K562 (cell line): ENCODE measurements around the gene ZC3H11A. TPM values are rescaled to one million over a fixed set of nuclear protein-coding genes. Genes with fewer than 3 reads are reported as not detected.

ENCODE experiments used
- ATAC-seq: fragments of 200-7000 bp; cut with Tn5 transposase; 3 replicates; pipeline ENCODE4 v1.9.1; 2020; ENCODE audit warnings: moderate library complexity
- BruUV-seq: library from RNA; stranded (reverse); fragments of 400-500 nt; replicated peaks from 2 replicates; lab custom pipeline; 2021; lab: Mats Ljungman, UMichigan
- CTCF ChIA-PET: fragments of 300-600 bp; formaldehyde crosslinking; extraction: SDS; loops from one replicate; lab custom pipeline; 2021; ENCODE audit warnings: low intra/inter-chr PET ratio; lab: Yijun Ruan, JAX
- POLR2A ChIA-PET: fragments of 300-600, 350-650 bp; sonication (Branson Sonifier 250); formaldehyde crosslinking; extraction: SDS; loops from one replicate; lab custom pipeline; 2021; ENCODE audit warnings: antibody characterized with exemption, inconsistent platforms; lab: Yijun Ruan, JAX
- DNase-seq, 4 experiments: peaks; one replicate each; pipeline versions ENCODE4 v3.0.0 to v3.0.0-alpha.2; 2011 to 2018; ENCODE audit warnings: low spot score in 3 of 4, mixed read lengths in 3 of 4; ENCODE audit errors: extremely low read depth in 1 of 4
- FAIRE-seq: peaks from 2 replicates; lab custom pipeline; 2011; peaks lifted over from hg19 to GRCh38; lab: Jason Lieb, UNC
- H2AFZ ChIP-seq: 2 replicates; pipeline ENCODE4 v1.6.0; 2011; ENCODE audit warnings: low read depth, low read length, control low read depth, inconsistent platforms
- H3K27ac ChIP-seq: fragments of 200-600 bp; 3 replicates; pipeline ENCODE4 v1.8.0; 2011; ENCODE audit warnings: low read depth, mild to moderate bottlenecking, control low read depth, inconsistent platforms, low read length, moderate library complexity, mixed read lengths; ENCODE audit errors: extremely low read depth
- H3K27me3 ChIP-seq, 2 experiments: fragments of 300-600 bp in 1 of 2; 2 replicates in 1 of 2; 3 replicates in 1 of 2; pipeline versions ENCODE4 v1.6.0 to v1.8.0; 2011; ENCODE audit warnings: inconsistent platforms in 2 of 2, low read length in 2 of 2, mild to moderate bottlenecking in 1 of 2, mixed read lengths in 1 of 2, moderate library complexity in 1 of 2; ENCODE audit not compliant: control insufficient read depth in 2 of 2, insufficient read depth in 2 of 2
- H3K36me3 ChIP-seq: fragments of 300-600 bp; 3 replicates; pipeline ENCODE4 v1.8.0; 2011; ENCODE audit warnings: mild to moderate bottlenecking, low read length, inconsistent platforms; ENCODE audit not compliant: control insufficient read depth, insufficient read depth
- H3K4me1 ChIP-seq, 2 experiments: fragments of 200-600 bp in 1 of 2; replicated peaks in 1 of 2; 2 replicates in 1 of 2; 3 replicates in 1 of 2; pipeline versions ENCODE4 v1.5.1 to v1.8.0; 2011; ENCODE audit warnings: inconsistent platforms in 2 of 2, low read length in 2 of 2, mild to moderate bottlenecking in 1 of 2, mixed read lengths in 1 of 2, moderate library complexity in 1 of 2; ENCODE audit not compliant: control insufficient read depth in 2 of 2, insufficient read depth in 2 of 2
- H3K4me2 ChIP-seq: 2 replicates; pipeline ENCODE4 v1.6.1; 2011; ENCODE audit warnings: low read length, control low read depth, inconsistent platforms, mixed read lengths; ENCODE audit not compliant: insufficient read depth
- H3K4me3 ChIP-seq: fragments of 200-600 bp; sonication (generic), shearing (Covaris generic); 2 replicates; pipeline ENCODE4 v1.5.1; 2016; ENCODE audit warnings: control low read depth, inconsistent platforms
- H3K79me2 ChIP-seq: fragments of 200-600 bp; 3 replicates; pipeline ENCODE4 v1.8.0; 2011; ENCODE audit warnings: low read length, inconsistent platforms; ENCODE audit not compliant: control insufficient read depth, insufficient read depth
- H3K9ac ChIP-seq, 2 experiments: 2 replicates each; pipeline versions ENCODE4 v1.6.0 to v1.6.1; 2011; ENCODE audit warnings: low read depth in 2 of 2, low read length in 2 of 2, control low read depth in 1 of 2, inconsistent platforms in 1 of 2, mild to moderate bottlenecking in 1 of 2, mixed read lengths in 1 of 2; ENCODE audit not compliant: insufficient read depth in 1 of 2
- H3K9me1 ChIP-seq: one replicate; pipeline ENCODE4 v1.6.0; 2011; ENCODE audit warnings: inconsistent platforms, mild to moderate bottlenecking, low read length, moderate library complexity; ENCODE audit not compliant: control insufficient read depth, insufficient read depth
- H3K9me3 ChIP-seq: replicated peaks from 2 replicates; pipeline ENCODE4 v1.5.1; 2011; ENCODE audit warnings: low read depth, low read length, inconsistent platforms; ENCODE audit not compliant: control insufficient read depth, insufficient read depth
- H4K20me1 ChIP-seq: replicated peaks from 2 replicates; pipeline ENCODE4 v1.6.1; 2011; ENCODE audit warnings: low read length, inconsistent platforms, mixed read lengths; ENCODE audit not compliant: control insufficient read depth, insufficient read depth
- ARID2 ChIP-seq: fragments of 450-650 bp; IDR thresholded peaks from 2 replicates; pipeline ENCODE4 v1.6.1; 2017; ENCODE audit warnings: antibody characterized with exemption, mild to moderate bottlenecking
- KDM2B ChIP-seq: fragments of 250-450 bp; sonication (Bioruptor Pico); IDR thresholded peaks from 2 replicates; pipeline ENCODE4 v1.8.0; 2021; ENCODE audit warnings: mild to moderate bottlenecking, moderate library complexity
- KDM5B ChIP-seq: fragments of 200-600 bp; sonication (generic); IDR thresholded peaks from 2 replicates; pipeline ENCODE4 v1.6.1; 2012; ENCODE audit warnings: low read depth, mild to moderate bottlenecking, moderate library complexity, low read length, control low read depth, inconsistent platforms; ENCODE audit not compliant: insufficient replicate concordance
- MGA ChIP-seq: fragments of 450-650 bp; IDR thresholded peaks from 2 replicates; pipeline ENCODE4 v1.6.1; 2016; ENCODE audit warnings: mild to moderate bottlenecking, moderate library complexity
- NELFE ChIP-seq: IDR thresholded peaks from 2 replicates; pipeline ENCODE4 v1.6.1; 2011; ENCODE audit warnings: mild to moderate bottlenecking; ENCODE audit not compliant: insufficient read depth, insufficient read length
- PRMT5 ChIP-seq: sonication (generic); formaldehyde crosslinking; IDR thresholded peaks from 2 replicates; pipeline ENCODE4 v1.5.0; 2020; ENCODE audit warnings: missing genetic modification reagents
- TARDBP ChIP-seq: fragments of 450-650 bp; IDR thresholded peaks from 2 replicates; pipeline ENCODE4 v1.6.1; 2016
- ZNF79 ChIP-seq: fragments of 250-450 bp; sonication (Bioruptor Pico); IDR thresholded peaks from 2 replicates; pipeline ENCODE4 v1.4.0; 2020; ENCODE audit warnings: low read depth, mild to moderate bottlenecking, moderate library complexity
- WGBS: fragments of 100-300 bp; shearing (Covaris generic); methylation state at CpG from one replicate; pipeline ENCODE4 v1.1.6; 2016; ENCODE audit warnings: low coverage, mixed read lengths; ENCODE audit not compliant: insufficient coverage; ENCODE audit errors: missing lambda C conversion rate; 5-methylcytosine and 5-hydroxymethylcytosine counted together
- in situ Hi-C: fragments of 300-500 bp; cut with MboI; formaldehyde crosslinking; loops from 4 replicates; pipeline ENCODE4 v1.15.0; 2018; ENCODE audit warnings: inconsistent platforms, mixed read lengths
- intact Hi-C: fragments of 100-400 bp; cut with micrococcal nuclease; formaldehyde crosslinking; loops from 2 replicates; pipeline ENCODE4 v1.14.2; 2022
- polyA plus RNA-seq, 8 experiments: library from polyadenylated mRNA; depleted of rRNA in 4 of 8; stranded (reverse) in 5 of 8; unstranded in 3 of 8; fragments of >200 nt; fragmentation: Nextera tagmentation in 2 of 8; fragmentation: Illumina TruSeq in 1 of 8; extraction: Ambion mirVana in 2 of 8; extraction: Trizol in 1 of 8; gene quantifications; 2 replicates each; pipeline versions ENCODE4 v1.2.1 to v1.2.3, GENCODE V29; 2011 to 2014; ENCODE audit warnings: inconsistent platforms in 1 of 8, missing spikeins in 1 of 8
- total RNA-seq, 7 experiments: library from RNA; depleted of rRNA in 6 of 7; stranded (reverse); fragments of >200 nt in 6 of 7; fragmentation: Illumina TruSeq in 2 of 7; extraction: Trizol in 2 of 7; gene quantifications; 2 replicates each; pipeline versions ENCODE4 v1.2.1 to v1.2.3, GENCODE V29; 2011 to 2021; ENCODE audit warnings: low replicate concordance in 1 of 7
- TF ChIP-seq, protein P1 (sequence below): fragments of 450-650 bp; IDR thresholded peaks from one replicate; pipeline ENCODE4 v1.6.1; 2018; ENCODE audit warnings: mild to moderate bottlenecking, moderate library complexity; ENCODE audit not compliant: partially characterized antibody
- TF ChIP-seq, protein P2 (sequence below): fragments of 250-450 bp; sonication (Bioruptor Pico); IDR thresholded peaks from 2 replicates; pipeline ENCODE4 v1.8.0; 2021; ENCODE audit warnings: moderate library complexity, mild to moderate bottlenecking, inconsistent platforms

ZC3H11A gene
- total and polyA plus RNA-seq, 9 of the 15 experiments (the other 6 are each of a cell fraction or from before 2014, with no cell fraction given) = 34.2 to 137 (median 102) TPM

GRCh38 chr1:203826175-203826574, 30.8 kb downstream of the ZC3H11A start:
- in situ Hi-C loops = no loop called here
- ChIA-PET CTCF (no interaction called here), POLR2A (no interaction called here)
- H3K27ac ChIP-seq = no peak overlapping the region
- no peaks in the 10 kb centered on the region for H3K27me3 ChIP-seq
- H2AFZ ChIP-seq = no peak overlapping the region
- intact Hi-C loops = no loop called here
- H3K4me1 ChIP-seq = no peaks in the 10 kb centered on the region
- WGBS = 94% methylated on average over 2 of the region's 2 CpGs
- no peak overlapping the region for H3K9ac ChIP-seq
- BruUV-seq = no TSS peak
- DNase-seq = no peak
- H3K9me1 ChIP-seq = no peaks in the 10 kb centered on the region
- FAIRE-seq = no peak
- no peak for ATAC-seq
- no peaks in the 10 kb centered on the region for H3K9me3 ChIP-seq
- H3K4me2 ChIP-seq = no peak overlapping the region
- H3K4me3 ChIP-seq = no peak overlapping the region
- H4K20me1 ChIP-seq = peaks cover 6% of the 10 kb centered on the region; the same call in 1 of the 2 replicates
- H3K79me2 ChIP-seq = peaks cover 42% of the 10 kb centered on the region
- H3K36me3 ChIP-seq = peaks cover 92% of the 10 kb centered on the region
- no peak for TF ChIP-seq ZNF79
- TF ChIP-seq ARID2 = no peak
- TF ChIP-seq, protein P1, sequence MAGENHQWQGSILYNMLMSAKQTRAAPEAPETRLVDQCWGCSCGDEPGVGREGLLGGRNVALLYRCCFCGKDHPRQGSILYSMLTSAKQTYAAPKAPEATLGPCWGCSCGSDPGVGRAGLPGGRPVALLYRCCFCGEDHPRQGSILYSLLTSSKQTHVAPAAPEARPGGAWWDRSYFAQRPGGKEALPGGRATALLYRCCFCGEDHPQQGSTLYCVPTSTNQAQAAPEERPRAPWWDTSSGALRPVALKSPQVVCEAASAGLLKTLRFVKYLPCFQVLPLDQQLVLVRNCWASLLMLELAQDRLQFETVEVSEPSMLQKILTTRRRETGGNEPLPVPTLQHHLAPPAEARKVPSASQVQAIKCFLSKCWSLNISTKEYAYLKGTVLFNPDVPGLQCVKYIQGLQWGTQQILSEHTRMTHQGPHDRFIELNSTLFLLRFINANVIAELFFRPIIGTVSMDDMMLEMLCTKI = no peak
- TF ChIP-seq KDM2B (CRISPR knock-in tag) = no peak
- TF ChIP-seq, protein P2, sequence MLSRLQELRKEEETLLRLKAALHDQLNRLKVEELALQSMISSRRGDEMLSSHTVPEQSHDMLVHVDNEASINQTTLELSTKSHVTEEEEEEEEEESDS (CRISPR knock-in tag) = no peak
- no peak for TF ChIP-seq KDM5B
- TF ChIP-seq MGA = no peak
- TF ChIP-seq TARDBP = no peak
- no peak for TF ChIP-seq NELFE
- no peak for TF ChIP-seq PRMT5 (CRISPR knock-in tag)
